ENCODE measurements around the gene CREB3. TPM values are rescaled to one million over a fixed set of nuclear protein-coding genes. Genes with fewer than 3 reads are reported as not detected.

Gene CREB3
- total RNA-seq, 1 experiment from 2014 or later = 58.7 TPM

DNA sequence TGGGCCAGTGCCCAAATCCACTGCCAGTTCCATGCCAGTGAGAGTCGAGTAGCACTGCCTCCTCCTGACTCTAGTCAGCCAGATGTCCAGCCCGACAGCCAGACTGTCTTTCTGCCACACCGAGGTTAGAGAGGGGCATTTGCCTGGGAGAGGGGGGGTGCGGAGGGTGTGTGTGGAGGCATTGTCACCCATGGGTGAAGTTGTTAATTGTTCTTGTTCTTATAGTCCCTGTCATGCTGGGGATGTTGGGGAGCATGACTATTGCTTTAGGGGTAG, 17.7 kb downstream of the CREB3 start:
- no peaks in the 10 kb centered on the region for H3K27me3 Mint-ChIP-seq (ENCODE audit: insufficient read depth, unreplicated experiment)
- peak overlapping the region; percentile 94 for H3K4me3 Mint-ChIP-seq (ENCODE audit: unreplicated experiment)
- TF ChIP-seq, protein P1, sequence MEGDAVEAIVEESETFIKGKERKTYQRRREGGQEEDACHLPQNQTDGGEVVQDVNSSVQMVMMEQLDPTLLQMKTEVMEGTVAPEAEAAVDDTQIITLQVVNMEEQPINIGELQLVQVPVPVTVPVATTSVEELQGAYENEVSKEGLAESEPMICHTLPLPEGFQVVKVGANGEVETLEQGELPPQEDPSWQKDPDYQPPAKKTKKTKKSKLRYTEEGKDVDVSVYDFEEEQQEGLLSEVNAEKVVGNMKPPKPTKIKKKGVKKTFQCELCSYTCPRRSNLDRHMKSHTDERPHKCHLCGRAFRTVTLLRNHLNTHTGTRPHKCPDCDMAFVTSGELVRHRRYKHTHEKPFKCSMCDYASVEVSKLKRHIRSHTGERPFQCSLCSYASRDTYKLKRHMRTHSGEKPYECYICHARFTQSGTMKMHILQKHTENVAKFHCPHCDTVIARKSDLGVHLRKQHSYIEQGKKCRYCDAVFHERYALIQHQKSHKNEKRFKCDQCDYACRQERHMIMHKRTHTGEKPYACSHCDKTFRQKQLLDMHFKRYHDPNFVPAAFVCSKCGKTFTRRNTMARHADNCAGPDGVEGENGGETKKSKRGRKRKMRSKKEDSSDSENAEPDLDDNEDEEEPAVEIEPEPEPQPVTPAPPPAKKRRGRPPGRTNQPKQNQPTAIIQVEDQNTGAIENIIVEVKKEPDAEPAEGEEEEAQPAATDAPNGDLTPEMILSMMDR (IDR thresholded peaks at IDR 0.05; ENCODE audit: unreplicated experiment) = no peak
- peak overlapping the region; percentile 85 for H3K27ac Mint-ChIP-seq (ENCODE audit: low read depth, unreplicated experiment)
- DNase-seq (ENCODE audit: unreplicated experiment) = no peak
- peaks cover 31% of the 10 kb centered on the region for H3K4me1 Mint-ChIP-seq (ENCODE audit: insufficient read depth, unreplicated experiment)
- ChIA-PET POLR2A (interaction anchor here (0.7 to 9.6 kb wide), 15 partner anchors 10 to 671 kb away, joined by 3 to 284 read pairs (median 5); partner anchors contain the start of genes ARHGEF39, CCDC107, CREB3 and FANCG), CTCF (interaction anchor here (0.6 to 8.0 kb wide), 3 partner anchors 15 to 104 kb away, joined by 3 to 150 read pairs (median 20); partner anchors contain the start of genes CREB3 and TLN1)
- intact Hi-C loops (cut with micrococcal nuclease) = no loop called here
- peaks cover 40% of the 10 kb centered on the region for H3K36me3 Mint-ChIP-seq (ENCODE audit: insufficient read depth, unreplicated experiment)
- BruUV-seq (replicated peaks) = no TSS peak
- no peaks in the 10 kb centered on the region for H3K9me3 Mint-ChIP-seq (ENCODE audit: unreplicated experiment)

DNA sequence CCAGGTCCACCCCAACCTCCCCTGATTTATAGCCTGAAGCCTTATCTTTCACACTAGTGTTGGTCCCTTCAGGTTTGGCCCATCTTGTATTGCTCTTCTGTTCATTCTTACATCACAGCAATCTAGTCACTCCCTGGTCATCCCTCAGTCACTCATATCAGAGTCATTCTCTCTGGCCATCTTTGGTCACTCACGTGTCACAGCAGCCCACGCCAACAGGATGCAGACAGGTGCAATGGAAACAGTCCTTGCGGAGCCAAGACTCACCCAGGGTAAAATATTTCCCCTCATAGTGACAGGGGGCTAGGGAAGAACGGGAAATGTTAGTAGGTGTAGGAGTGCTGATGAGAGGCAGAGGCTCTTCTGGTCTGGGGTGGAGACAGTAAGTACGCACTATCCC, 21.0 kb downstream of the CREB3 start:
- DNase-seq (ENCODE audit: unreplicated experiment) = no peak
- Mint-ChIP-seq H3K27ac (ENCODE audit: low read depth, unreplicated experiment) (no peak overlapping the region), H3K4me1 (ENCODE audit: insufficient read depth, unreplicated experiment) (peaks cover 16% of the 10 kb centered on the region), H3K4me3 (ENCODE audit: unreplicated experiment) (no peak overlapping the region), H3K27me3 (ENCODE audit: insufficient read depth, unreplicated experiment) (no peaks in the 10 kb centered on the region), H3K9me3 (ENCODE audit: unreplicated experiment) (no peaks in the 10 kb centered on the region), H3K36me3 (ENCODE audit: insufficient read depth, unreplicated experiment) (peaks cover 32% of the 10 kb centered on the region)
- CTCF ChIA-PET = interaction anchor here (0.6 to 2.0 kb wide), 5 partner anchors 18 to 669 kb away, joined by 3 to 6 read pairs (median 4); partner anchors contain the start of gene CREB3
- TF ChIP-seq, protein P1 (IDR thresholded peaks at IDR 0.05; ENCODE audit: unreplicated experiment) = no peak
- POLR2A ChIA-PET = no interaction called here
- intact Hi-C loops (cut with micrococcal nuclease) = no loop called here
- BruUV-seq (replicated peaks) = no TSS peak

DNA sequence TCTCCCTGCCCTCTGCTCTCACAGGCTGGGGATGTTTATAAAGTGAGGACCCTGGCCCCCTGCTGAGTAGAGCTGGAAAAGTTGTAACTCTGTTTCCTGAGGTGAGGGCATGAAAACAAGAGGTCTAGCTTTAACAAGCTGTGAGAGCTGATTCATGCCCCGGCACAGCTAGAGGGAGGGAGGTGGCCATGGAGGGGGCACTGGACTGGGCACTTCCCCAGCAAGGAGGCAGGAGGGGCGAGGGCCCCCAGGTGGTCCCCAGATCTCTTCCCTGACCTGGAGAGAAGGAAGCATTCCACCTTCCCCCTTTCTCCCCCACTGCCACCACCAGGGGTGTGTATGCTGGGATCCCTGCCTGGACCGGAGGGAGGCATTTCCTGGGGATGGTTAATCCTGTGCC, 21.8 kb downstream of the CREB3 start, which contains the start of gene MSMP:
MSMP (minus strand) TSS at position 13 of the 400 bp plus-strand sequence. CDS start 147 bp downstream, outside the sequence.
- Mint-ChIP-seq H3K4me3 (ENCODE audit: unreplicated experiment) (no peak within 1 kb of the TSS), H3K9me3 (ENCODE audit: unreplicated experiment) (no peaks in the 10 kb centered on the region), H3K27me3 (ENCODE audit: insufficient read depth, unreplicated experiment) (no peaks in the 10 kb centered on the region), H3K4me1 (ENCODE audit: insufficient read depth, unreplicated experiment) (peaks cover 22% of the 10 kb centered on the region), H3K36me3 (ENCODE audit: insufficient read depth, unreplicated experiment) (peaks cover 32% of the 10 kb centered on the region), H3K27ac (ENCODE audit: low read depth, unreplicated experiment) (no peak within 1 kb of the TSS)
- intact Hi-C loops (cut with micrococcal nuclease) = no loop called here
- DNase-seq (ENCODE audit: unreplicated experiment) = no peak
- BruUV-seq (replicated peaks) = no TSS peak
- CTCF ChIA-PET = interaction anchor here (1.0 kb wide), 1 partner anchor 21 kb away, joined by 4 read pairs; no protein-coding TSS in a partner anchor
- POLR2A ChIA-PET = interaction anchor here (0.6 to 1.1 kb wide), 2 partner anchors 10 to 96 kb away, joined by 3 read pairs; partner anchors contain the start of genes CCDC107 and RMRP
- TF ChIP-seq, protein P1 (IDR thresholded peaks at IDR 0.05; ENCODE audit: unreplicated experiment) = no peak

DNA sequence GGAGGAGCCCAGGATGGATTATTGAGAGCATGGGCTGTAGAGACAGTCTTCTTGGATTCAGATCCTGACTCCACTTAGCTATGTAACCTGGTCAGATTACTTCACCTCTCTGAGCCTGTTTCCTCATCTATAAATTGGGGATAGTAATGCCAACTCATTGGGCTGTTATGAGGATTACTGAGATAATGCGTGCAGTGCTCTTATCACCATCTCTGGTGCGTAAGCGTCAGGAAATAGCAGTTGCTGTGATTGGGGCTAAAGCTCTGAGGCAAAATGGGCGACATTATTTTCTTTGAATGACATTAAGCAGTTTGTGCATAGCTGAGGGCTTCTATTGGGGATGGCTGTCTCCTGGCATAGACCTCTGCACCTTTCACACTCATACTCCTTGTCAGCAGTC, 22.6 kb downstream of the CREB3 start:
- Mint-ChIP-seq H3K27ac (ENCODE audit: low read depth, unreplicated experiment) (no peak overlapping the region), H3K9me3 (ENCODE audit: unreplicated experiment) (no peaks in the 10 kb centered on the region), H3K4me3 (ENCODE audit: unreplicated experiment) (no peak overlapping the region), H3K27me3 (ENCODE audit: insufficient read depth, unreplicated experiment) (no peaks in the 10 kb centered on the region), H3K4me1 (ENCODE audit: insufficient read depth, unreplicated experiment) (peaks cover 19% of the 10 kb centered on the region), H3K36me3 (ENCODE audit: insufficient read depth, unreplicated experiment) (peaks cover 32% of the 10 kb centered on the region)
- BruUV-seq (replicated peaks) = no TSS peak
- TF ChIP-seq, protein P1 (IDR thresholded peaks at IDR 0.05; ENCODE audit: unreplicated experiment) = no peak
- ChIA-PET CTCF (interaction anchor here (0.6 to 2.3 kb wide), 6 partner anchors 11 to 865 kb away, joined by 3 to 10 read pairs (median 3); partner anchors contain the start of gene SPAG8), POLR2A (interaction anchor here (0.6 to 1.1 kb wide), 2 partner anchors 9 to 97 kb away, joined by 3 read pairs; partner anchors contain the start of genes CCDC107 and RMRP)
- intact Hi-C loops (cut with micrococcal nuclease) = no loop called here
- DNase-seq (ENCODE audit: unreplicated experiment) = no peak

All from MCF 10A (cell line).